Measurements from ENCODE around the gene CDK16. TPM values are rescaled to one million over a fixed set of nuclear protein-coding genes. Genes with fewer than 3 reads are reported as not detected.
A peak's percentile ranks its signal among the peaks of the same experiment; 100 is the strongest.

CDK16 gene
- total RNA-seq, 6 experiments from 2014 or later = 14.6 to 37.4 (median 29.5) TPM

- WGBS (ENCODE audit: insufficient coverage, low coverage, low lambda C conversion rate, missing lambda C conversion rate) = 64% methylated on average over 5 of the region's 5 CpGs
- DNase-seq (peak in 1 of 3 donors; percentile 28), ATAC-seq (no peak)
- Histone ChIP-seq H3K4me3 (no peak overlapping the region), H3K4me1 (no peaks in the 10 kb centered on the region), H3K27ac (no peak overlapping the region), H3K9me3 (no peaks in the 10 kb centered on the region), H3K27me3 (no peaks in the 10 kb centered on the region), H3K36me3 (peaks cover 0 to 52% (median 4%) of the 10 kb centered on the region in 4 donors)
- intact Hi-C loops (cut with DNase I) = no loop called here
- TF ChIP-seq POLR2A (IDR thresholded peaks at IDR 0.05) (no peak), CTCF (IDR thresholded peaks at IDR 0.05) (no peak)
Observed at GRCh38 chrX:47178337-47178736, 40.1 kb upstream of the CDK16 start.

- ATAC-seq (peak in 2 of 4 donors; percentile 22 to 32), DNase-seq (peak in 1 of 3 donors; percentile 50)
- no peak overlapping the region for H3K27ac ChIP-seq
- H3K4me3 ChIP-seq = no peak overlapping the region
- H3K27me3 ChIP-seq = no peaks in the 10 kb centered on the region
- peaks cover 0 to 51% (median 4%) of the 10 kb centered on the region in 4 donors for H3K36me3 ChIP-seq
- intact Hi-C loops (cut with DNase I) = no loop called here
- 71% methylated on average over 1 of the region's 14 CpGs for WGBS (ENCODE audit: insufficient coverage, low coverage, low lambda C conversion rate, missing lambda C conversion rate)
- no peaks in the 10 kb centered on the region for H3K9me3 ChIP-seq
- no peaks in the 10 kb centered on the region for H3K4me1 ChIP-seq
- TF ChIP-seq POLR2A (IDR thresholded peaks at IDR 0.05) (no peak), CTCF (IDR thresholded peaks at IDR 0.05) (no peak)
Observed at GRCh38 chrX:47179221-47179927, 39.1 kb upstream of the CDK16 start.

GRCh38 chrX:47179928-47180255 lies 38.6 kb upstream of the CDK16 start:
- no peaks in the 10 kb centered on the region for H3K27me3 ChIP-seq
- no peak for TF ChIP-seq CTCF (IDR thresholded peaks at IDR 0.05)
- TF ChIP-seq POLR2A (IDR thresholded peaks at IDR 0.05) = no peak
- ATAC-seq = no peak

GRCh38 chrX:47180346-47180745 lies 38.1 kb upstream of the CDK16 start:
- WGBS (ENCODE audit: insufficient coverage, low coverage, low lambda C conversion rate, missing lambda C conversion rate) = 83% methylated on average over 6 of the region's 8 CpGs
- no peak for ATAC-seq
- Histone ChIP-seq H3K27me3 (no peaks in the 10 kb centered on the region), H3K4me3 (no peak overlapping the region), H3K4me1 (no peaks in the 10 kb centered on the region), H3K9me3 (no peaks in the 10 kb centered on the region), H3K27ac (no peak overlapping the region), H3K36me3 (peaks cover 0 to 61% (median 4%) of the 10 kb centered on the region in 4 donors)
- intact Hi-C loops (cut with DNase I) = loop anchor here in 1 of 2 donors (10.0 kb wide), 1 partner anchor 204 kb away; no protein-coding TSS in a partner anchor
- TF ChIP-seq CTCF (IDR thresholded peaks at IDR 0.05) = no peak
- TF ChIP-seq POLR2A (IDR thresholded peaks at IDR 0.05) = no peak
- DNase-seq = peak in 1 of 3 donors; percentile 18

More at GRCh38 chrX:47179928-47180255, 38.6 kb upstream of the CDK16 start:
- H3K4me3 ChIP-seq = no peak overlapping the region
- H3K36me3 ChIP-seq = peaks cover 0 to 56% (median 4%) of the 10 kb centered on the region in 4 donors
- H3K9me3 ChIP-seq = no peaks in the 10 kb centered on the region
- intact Hi-C loops (cut with DNase I) = loop anchor here in 1 of 2 donors (10.0 kb wide), 1 partner anchor 205 kb away; no protein-coding TSS in a partner anchor
- DNase-seq = peak in 1 of 3 donors; percentile 32
- no peaks in the 10 kb centered on the region for H3K4me1 ChIP-seq
- 67% methylated on average over 1 of the region's 18 CpGs for WGBS (ENCODE audit: insufficient coverage, low coverage, low lambda C conversion rate, missing lambda C conversion rate)
- H3K27ac ChIP-seq = no peak overlapping the region
